GM12874 (cell line): Measurements from ENCODE around the gene NEDD4L.

Experiments used
- CTCF ChIP-seq: IDR thresholded peaks from 2 replicates; pipeline ENCODE4 v1.5.1; 2011; ENCODE audit warnings: low read depth, mild to moderate bottlenecking, control low read depth, low read length, moderate library complexity; ENCODE audit not compliant: insufficient read depth

Gene NEDD4L

GRCh38 chr18:58311390-58311789 lies 267.4 kb downstream of the NEDD4L start:
- TF ChIP-seq CTCF = no peak

DNA sequence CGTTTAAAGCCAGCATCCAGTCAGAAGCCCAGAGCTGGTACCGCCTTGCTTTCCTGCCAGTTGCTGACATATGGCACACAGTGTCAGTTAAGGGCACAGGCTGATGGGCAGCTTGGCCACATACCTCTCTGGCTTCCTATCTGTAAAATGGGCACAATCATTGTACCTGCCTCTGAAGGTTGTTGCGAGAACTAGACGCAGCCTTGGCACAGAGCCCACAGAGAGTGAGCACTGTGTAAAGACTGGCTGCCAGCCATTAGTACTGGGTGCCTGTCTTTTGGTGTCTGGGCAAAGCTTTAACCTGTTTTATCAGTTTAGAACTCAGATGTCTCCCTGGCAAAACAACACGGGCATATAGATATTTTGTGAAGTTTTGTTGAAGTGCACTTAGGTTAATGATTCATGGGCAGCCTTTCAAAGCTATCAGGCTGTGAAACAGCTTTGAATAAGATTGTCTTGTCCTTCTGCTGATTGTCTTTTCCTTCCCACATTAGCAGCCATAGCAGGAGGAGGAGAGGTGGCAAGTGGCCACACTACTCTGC lies 269.5 kb downstream of the NEDD4L start:
- TF ChIP-seq CTCF = no peak

DNA sequence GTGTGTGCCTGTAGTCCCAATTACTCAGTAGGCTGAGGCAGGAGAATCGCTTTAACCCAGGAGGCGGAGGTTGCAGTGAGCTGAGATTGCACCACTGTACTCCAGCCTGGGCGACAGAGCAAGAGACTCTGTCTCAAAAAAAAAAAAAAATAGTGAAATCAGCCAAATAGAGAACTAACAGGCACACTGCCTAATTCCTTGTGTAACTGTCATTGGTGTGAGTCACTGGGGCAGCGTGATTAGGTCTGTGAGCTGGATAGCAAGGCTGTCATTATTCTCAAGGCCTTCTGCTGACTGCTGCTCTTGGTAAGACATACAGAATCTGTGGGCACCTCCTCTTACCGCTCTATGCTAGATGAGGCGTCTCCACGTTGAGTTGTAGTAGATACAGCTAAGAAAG lies 270.3 kb downstream of the NEDD4L start:
- TF ChIP-seq CTCF = no peak

GRCh38 chr18:58315041-58315440 lies 271.0 kb downstream of the NEDD4L start:
- no peak for TF ChIP-seq CTCF

DNA sequence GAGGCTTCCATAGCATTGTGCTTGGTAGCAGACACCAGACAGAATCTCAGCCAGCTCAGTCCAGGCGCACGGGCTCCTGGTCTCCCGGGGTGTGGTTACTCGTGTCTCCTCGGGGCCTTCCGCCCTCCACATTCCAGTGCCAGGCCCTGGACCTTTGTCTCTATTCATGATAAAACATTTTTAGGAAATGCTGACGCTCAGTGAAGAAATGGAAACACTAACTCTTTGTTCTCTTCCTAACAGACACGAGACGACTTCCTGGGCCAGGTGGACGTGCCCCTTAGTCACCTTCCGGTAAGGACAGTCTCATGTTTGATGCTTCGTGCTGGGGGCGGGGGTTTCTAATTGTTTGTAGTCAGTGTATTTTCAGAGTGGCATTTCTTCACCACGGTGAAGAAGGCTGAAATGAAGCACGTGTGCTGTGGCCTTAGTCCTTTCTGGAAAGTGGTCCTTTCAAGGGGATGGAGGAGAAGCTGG lies 271.8 kb downstream of the NEDD4L start:
- TF ChIP-seq CTCF = no peak

GRCh38 chr18:58316396-58317342 lies 272.6 kb downstream of the NEDD4L start:
- no peak for TF ChIP-seq CTCF

GRCh38 chr18:58319719-58320118 lies 275.7 kb downstream of the NEDD4L start:
- TF ChIP-seq CTCF = no peak
